ENCODE data around the gene EMILIN1.
"Not testable (repeated sequence)": the region's sequence is repeated elsewhere in the genome, so short reads cannot be mapped to it uniquely, and the experiment has no call there.

The EMILIN1 gene

DNA sequence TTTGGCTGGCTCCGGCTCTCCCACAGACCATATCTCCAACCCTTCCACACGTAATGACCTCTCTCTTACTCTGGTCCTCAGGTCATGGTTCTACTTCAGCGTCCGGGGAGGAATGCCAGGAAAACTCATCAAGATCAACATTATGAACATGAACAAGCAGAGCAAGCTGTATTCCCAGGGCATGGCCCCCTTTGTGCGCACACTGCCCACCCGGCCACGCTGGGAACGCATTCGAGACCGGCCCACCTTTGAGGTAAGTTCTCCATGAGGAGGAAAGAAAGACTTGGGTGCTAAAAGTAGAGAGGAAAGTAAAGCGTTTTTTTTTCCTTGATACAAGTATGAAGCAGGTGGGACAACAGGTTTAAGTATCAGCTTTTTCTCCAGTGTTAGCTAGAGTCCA lies 25.1 kb upstream of the EMILIN1 start:
- no peak for FAIRE-seq
- no peak for DNase-seq (ENCODE audit: extremely low spot score, insufficient read length, low read depth)

DNA sequence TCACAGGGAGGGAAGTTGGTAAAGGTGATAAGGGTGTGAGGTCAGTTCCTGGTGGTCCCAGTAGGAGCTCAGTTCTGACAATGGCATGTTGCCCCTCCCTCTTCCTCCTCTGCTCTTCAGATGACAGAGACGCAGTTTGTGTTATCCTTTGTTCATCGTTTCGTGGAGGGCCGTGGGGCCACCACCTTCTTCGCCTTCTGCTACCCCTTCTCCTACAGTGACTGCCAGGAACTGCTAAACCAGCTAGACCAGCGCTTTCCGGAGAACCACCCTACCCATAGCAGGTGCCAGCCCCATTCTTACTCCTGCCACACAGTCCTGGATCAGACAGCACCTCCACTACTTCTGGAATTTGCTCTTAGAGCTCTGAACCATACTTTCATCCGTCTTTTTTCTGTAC lies 24.6 kb upstream of the EMILIN1 start:
- DNase-seq (ENCODE audit: extremely low spot score, insufficient read length, low read depth): no peak

DNA sequence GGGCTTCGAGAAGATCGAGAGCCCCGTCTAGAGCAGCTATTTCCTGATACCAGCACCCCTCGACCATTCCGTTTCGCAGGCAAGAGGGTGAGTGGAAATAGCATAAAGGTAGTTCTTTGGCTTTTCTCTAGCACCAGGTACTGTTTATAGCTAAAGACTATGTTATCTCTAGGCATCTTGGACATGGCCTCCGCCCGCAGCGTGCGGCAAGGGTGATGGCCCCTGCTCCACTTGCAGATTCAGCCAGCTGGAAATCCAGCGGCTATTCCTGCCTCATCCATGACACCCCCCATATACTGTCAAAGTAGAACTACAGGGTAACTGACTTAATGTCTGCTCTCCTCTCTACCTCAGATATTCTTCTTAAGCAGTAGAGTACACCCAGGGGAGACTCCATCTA lies 23.7 kb upstream of the EMILIN1 start:
- FAIRE-seq (no peak), DNase-seq (ENCODE audit: extremely low spot score, insufficient read length, low read depth) (no peak)

More for the DNA sequence above, 24.6 kb upstream of the EMILIN1 start:
- FAIRE-seq: no peak

DNA sequence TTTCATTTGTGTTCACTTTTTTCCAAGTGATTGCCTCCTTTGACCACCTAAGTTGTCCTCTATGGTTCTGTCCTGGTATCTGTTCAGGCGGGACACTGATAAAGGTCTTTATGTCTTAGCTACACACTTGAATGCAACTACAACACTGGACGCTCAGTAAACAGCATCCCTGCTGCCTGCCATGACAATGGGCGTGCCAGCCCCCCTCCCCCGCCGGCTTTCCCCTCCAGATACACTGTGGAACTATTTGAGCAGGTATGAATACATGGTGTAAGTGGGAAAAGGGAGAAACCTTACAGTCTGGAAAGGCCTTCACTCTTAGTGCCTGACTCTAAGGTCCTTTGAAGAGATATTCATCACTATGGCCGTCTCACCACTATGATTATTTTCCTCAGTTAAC lies 21.2 kb upstream of the EMILIN1 start:
- FAIRE-seq: no peak
- DNase-seq (ENCODE audit: extremely low spot score, insufficient read length, low read depth): no peak

DNA sequence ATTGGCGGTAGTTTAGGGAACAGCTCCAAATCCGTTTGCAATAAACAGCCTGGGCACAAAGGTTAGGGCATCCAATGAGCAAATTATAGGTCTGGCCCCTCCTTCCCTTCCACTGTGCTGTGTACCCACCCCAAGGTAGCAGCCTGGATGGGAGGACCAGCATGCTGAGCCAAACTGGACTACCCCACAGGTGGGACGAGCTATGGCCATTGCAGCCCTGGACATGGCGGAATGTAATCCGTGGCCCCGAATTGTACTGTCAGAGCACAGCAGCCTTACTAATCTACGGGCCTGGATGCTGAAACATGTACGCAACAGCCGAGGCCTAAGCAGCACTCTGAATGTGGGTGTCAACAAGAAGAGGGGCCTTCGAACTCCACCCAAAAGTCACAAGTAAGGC lies 20.2 kb upstream of the EMILIN1 start:
- FAIRE-seq (no peak), DNase-seq (ENCODE audit: extremely low spot score, insufficient read length, low read depth) (no peak)

DNA sequence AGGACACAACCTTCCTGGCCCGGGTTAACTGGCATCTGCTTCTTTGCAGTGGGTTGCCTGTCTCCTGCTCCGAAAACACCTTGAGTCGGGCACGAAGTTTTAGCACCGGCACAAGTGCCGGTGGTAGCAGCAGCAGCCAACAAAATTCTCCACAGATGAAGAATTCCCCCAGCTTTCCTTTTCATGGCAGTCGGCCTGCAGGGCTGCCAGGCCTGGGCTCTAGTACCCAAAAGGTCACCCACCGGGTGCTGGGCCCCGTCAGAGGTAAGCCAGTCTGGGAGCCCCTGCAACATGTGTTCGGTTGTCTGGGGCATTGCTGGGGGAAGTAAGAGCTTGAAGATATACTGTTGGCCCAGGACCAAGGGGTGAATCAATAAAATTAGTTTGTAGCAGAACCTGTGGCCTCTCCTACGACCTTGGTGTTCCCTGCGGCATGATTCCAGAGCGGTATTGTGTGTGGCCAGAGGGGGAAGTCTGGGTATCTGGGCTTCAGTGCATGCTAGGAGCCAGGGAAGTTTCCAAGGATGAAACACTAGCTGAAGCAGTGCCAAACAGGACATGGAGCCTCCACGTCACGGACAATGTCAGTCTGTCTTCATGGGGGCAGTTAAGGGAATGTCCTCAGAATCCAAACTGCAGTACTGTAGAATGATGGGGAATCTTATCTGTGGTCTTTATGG lies 19.1 kb upstream of the EMILIN1 start:
- DNase-seq (ENCODE audit: extremely low spot score, insufficient read length, low read depth): no peak
- FAIRE-seq: no peak

DNA sequence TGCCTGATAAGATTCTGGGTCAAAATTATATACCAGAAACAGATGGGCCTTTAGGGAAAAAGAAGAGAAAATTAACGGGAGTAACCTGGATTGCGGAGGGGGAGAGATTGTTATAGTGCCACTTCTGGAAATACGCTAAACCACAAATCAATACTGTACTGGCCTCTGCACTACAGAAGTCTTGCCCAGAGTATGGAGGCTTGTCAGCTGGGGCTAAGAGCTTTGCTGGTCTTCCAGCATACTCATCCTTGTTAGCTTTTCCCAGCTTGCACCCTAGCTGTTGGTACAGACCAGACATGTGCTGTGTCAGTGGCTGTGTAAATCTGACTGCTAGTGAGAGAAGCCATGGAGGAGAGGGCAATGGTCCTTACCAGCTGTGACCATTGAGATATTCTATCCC lies 18.1 kb upstream of the EMILIN1 start:
- FAIRE-seq: no peak

DNA sequence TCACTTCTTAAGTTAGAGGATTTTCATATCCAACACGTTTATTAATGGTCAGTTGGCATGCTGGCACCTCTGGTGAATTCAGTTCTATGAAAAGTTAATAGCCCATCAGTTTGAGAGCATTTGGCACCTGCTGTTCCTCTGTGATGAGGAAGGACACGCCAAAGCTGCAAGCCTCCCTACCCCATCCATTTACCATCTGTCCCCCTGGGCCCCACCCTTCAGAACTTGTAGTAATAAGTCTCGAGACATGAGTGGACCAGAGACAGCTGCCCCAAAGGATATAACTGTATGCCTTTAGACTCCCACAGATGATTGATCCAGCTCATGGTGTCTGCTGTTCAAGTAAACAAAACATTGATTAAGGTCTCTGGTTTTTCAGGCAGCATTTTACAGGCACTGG lies 13.3 kb upstream of the EMILIN1 start:
- FAIRE-seq (no peak), DNase-seq (ENCODE audit: extremely low spot score, insufficient read length, low read depth) (no peak)

More for the DNA sequence above, 18.1 kb upstream of the EMILIN1 start:
- no peak for DNase-seq (ENCODE audit: extremely low spot score, insufficient read length, low read depth)

DNA sequence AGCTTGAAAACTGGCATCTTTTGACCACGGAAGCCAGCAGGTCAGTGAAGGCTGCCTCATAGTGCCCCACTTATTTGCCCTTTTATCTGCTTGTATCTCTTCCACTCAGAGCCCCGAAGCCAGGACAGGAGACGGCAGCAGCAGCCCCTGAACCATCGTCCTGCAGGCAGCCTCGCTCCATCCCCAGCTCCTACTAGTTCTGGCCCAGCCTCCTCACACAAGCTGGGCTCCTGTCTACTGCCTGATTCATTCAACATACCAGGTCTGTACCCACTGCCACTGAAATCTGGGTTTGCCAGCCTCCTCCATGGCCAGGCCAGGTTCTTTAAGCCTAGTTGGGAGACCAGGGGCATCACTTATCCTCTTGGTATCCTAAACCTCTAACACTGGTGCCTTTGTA lies 11.0 kb upstream of the EMILIN1 start:
- no peak for FAIRE-seq
- DNase-seq (ENCODE audit: extremely low spot score, insufficient read length, low read depth): no peak

DNA sequence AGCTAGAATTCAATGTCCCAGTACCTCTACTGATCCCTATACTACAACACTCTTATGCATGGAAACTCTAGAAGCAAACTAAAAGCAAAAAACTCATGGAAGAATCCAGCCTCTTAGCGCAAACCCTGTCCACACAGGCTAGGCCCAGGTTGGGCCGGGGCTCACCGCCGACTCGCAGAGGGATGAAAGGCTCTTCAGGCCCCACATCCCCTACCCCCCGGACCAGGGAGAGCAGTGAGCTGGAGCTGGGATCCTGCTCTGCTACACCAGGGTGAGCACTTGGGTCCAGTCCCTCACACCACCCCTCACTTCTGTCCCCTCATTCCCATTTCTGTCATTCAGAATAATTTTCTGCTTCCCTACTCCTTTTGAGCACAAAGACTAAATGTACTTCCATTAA lies 9.0 kb upstream of the EMILIN1 start:
- DNase-seq (ENCODE audit: extremely low spot score, insufficient read length, low read depth) (no peak), FAIRE-seq (no peak)

DNA sequence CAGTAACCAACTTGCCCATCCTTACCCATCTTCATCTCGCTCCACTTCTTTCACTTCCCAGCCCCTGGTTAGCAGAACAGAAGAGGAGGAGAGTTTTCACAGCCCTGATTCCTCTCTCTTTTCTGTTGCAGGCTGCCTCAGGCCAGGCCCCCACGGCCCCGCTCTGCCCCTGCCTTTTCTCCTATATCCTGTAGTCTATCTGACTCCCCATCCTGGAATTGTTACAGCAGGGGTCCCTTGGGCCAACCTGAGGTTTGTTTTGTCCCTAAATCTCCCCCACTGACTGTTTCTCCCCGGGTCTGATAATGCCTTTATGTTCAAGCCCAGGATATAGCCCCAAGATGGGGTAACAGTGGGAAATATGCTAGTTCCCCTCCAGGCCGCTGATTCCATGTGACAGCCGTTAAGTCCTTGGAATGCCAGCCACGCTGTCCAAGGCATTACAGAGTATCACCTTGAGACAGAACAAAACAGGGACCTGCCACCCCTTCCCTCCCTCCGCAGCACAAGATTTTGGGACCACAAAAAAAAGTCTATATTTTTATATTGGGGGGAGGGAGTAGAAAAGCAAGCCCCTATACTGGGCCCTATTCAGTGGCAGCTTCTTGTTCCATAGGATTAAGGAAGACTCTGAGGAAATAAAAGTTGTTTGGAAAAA lies 8.3 kb upstream of the EMILIN1 start:
- DNase-seq (ENCODE audit: extremely low spot score, insufficient read length, low read depth) (no peak), FAIRE-seq (no peak)

DNA sequence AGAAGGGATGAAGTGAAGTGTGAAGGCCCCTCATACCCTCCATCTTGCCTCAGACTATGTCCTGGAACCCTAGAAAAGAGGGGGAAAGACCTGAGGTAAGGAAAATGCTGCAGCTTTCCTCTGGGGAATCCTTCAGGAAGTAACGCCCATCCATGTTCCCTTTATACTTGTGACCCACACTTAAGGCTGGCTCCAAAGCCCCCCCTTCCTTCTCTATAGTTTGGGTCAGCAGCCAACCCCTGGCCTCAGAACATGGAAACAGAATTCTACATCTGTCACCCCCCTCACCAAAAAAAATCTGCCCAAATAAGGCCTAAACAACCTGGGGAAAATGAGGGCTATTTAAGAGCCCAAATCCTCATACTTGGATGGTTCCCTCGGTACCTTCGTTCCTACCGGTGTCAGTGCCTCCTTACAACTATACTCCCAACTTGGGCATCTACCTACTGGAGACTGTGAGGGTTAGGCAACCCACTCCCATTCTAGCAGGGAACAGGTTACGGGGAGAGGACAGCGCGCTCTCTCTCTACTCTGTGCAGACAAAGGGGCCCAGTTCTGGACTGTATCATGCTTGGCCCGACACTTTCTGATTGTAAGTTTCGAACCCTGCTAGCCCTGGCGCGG lies 7.7 kb upstream of the EMILIN1 start:
- FAIRE-seq (no peak), DNase-seq (ENCODE audit: extremely low spot score, insufficient read length, low read depth) (no peak)

DNA sequence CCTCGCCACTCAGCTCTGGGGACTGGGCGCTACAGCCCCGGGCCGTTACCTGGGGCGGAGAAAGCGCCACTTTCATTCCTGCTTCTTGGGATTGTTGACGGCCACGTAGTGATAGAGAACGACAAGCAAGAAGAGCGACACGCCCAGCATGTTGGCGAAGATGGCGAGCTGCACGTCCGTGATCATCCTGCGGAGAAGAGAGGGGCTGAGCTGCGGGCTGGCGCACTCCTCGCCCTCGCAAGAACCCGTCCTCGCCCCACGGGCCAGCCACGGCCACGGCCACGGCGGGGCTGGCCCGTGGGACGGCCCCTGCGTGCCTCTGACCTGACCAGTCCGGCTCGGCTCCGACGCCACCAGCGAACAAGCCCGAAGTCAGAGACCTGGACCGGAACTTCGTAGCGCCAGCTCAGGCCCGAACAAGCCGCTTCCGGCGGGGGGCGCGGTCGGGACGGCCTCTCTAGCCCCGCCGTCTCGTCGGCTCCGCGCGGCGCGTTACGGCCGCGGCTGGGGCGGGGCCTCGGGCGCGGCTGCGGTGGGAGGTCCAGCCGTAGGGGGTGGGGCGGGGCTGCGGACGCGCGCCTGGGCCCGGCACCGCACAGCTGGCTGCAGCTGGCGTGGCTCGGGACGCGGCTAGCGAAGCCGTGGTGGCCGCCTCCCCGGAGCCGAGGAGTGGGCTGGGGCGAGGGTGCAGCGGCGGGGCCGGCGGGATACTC lies 7.0 kb upstream of the EMILIN1 start, which contains the start of gene OST4:
Gene OST4 (minus strand): TSS at position 378 of the 713 bp plus-strand sequence.
- DNase-seq (ENCODE audit: extremely low spot score, insufficient read length, low read depth) (peak; percentile 92), FAIRE-seq (peak; percentile 90)

DNA sequence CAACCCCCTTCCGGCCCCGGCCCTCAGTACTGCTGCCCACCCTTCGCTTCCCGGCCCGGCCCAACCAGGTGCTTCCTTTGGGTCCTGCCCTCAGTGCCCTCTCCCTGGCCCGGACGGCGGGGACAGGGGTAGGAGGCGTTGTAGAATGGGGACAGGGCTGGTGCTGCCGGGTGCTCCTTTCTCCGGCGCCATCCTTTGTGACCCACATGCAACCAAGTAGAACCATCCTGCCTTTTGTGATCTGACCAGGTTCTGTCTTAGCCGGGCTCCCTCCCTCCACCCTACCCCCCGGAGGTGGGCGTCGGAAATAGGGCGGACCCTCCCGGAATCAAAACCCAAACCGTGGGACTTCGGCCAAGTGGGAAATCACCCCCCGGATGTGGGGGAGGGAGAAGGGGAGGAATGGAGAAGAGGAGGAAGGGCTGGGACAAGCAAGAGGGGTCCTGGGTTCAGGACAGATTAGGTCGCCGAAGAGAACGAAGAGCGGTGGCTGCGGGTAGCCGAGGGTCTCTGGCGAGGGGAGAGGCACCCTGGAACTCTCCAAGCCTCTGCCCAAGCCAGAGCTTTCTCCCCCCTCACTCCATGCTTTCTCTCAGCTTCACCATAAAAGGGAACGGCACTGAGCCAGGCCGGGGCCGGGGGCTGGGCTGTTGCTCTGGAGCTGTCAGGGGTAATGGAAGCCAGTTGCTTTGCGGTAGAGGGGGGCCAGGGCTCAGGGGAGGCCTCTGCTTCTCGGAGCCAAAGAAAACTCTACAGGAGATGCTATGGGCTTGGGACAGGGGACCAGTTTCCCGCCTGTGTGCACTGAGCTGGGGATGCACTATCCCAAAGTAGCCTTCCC lies 6.2 kb upstream of the EMILIN1 start:
- FAIRE-seq (no peak), DNase-seq (ENCODE audit: extremely low spot score, insufficient read length, low read depth) (no peak)

DNA sequence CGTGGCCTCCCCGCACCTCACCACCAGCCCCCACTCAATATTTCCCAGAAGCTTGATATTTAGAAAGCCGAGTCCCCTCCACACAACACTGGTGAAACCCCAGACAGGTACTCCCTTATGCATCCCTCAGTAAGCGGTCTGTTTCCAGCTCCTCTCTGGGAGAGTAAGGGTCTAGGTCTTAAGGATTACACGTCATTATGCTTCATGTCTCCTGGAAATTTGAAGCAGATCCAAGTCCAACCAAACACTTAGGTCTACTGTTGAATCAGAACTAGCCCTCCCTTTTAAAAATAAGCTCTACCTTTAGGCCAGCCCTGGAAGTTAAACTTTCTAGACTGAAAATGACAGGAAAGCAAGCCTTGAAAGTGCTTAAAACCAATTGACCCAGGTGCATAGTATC lies 5.5 kb upstream of the EMILIN1 start:
- DNase-seq (ENCODE audit: extremely low spot score, insufficient read length, low read depth) (no peak), FAIRE-seq (no peak)

DNA sequence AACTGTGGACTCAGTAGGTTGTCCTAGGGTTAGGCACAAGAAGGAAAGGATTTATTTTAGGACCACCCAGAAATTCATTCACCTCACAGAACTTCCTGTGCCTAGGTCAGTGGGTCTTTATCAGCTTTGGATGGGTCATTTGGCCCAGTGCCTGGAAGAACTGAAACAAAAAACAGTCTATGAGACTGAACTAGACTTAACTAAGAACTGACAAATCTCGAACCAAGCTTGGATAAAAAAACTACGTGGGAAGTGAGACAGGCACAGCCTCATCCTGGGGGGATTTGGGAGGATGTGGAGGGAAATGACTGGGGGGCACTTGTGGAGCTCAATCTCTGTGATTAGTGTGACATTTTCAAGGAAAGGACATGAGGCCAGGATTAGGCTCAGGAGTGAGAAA lies 4.6 kb upstream of the EMILIN1 start:
- FAIRE-seq: no peak
- no peak for DNase-seq (ENCODE audit: extremely low spot score, insufficient read length, low read depth)

DNA sequence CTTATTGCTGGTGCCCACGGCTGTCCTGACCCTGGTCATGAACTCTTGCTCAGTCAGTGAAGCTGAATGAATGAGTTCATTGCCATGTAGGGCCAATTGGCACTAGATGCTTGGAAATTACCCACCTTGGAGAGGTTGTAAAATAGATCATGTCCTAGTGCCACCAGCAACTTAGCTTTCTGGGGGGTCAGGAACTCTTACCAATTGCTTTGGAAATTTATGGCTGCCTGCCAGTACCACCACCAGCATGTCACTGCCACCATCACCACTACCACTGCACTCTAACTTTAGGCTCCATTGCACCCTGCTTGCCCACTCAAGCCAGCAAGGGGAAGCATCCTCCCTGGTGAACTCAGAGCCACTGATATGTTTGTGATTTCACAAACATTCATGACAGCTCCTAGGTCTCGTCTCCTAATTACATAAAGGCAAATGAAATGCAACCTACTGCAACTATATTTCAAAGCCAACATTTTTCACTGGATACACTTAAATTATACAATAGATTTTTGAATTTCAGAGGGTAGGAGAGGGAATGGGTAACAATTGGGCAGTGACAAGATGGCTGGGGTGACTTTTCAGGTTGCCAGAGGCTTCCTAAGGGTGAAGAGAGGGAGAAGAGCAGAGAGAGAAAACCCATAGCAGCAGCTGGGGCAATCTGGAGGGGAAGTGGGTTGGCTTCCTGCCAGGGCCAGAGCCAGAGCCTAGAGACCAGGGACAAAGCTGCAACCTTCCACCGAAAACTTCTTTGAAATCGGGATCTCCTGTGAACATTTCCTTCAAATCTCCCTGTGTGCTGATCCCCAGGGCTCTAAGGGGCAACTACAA lies 3.5 kb upstream of the EMILIN1 start:
- DNase-seq (ENCODE audit: extremely low spot score, insufficient read length, low read depth) (no peak), FAIRE-seq (peak; percentile 80)

DNA sequence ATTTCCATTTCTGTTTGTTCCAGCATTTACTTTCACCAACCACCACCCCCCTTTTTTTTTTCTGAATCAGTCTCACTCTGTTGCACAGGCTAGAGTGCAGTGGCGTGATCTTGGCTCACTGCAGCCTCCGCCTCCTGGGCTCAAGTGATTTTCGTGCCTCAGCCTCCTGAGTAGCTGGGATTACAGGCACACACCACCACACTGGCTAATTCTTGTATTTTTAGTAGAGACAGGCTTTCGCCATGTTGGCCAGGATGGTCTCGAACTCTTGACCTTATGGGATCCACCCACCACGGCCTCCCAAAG lies 2.9 kb upstream of the EMILIN1 start:
- DNase-seq (ENCODE audit: extremely low spot score, insufficient read length, low read depth); FAIRE-seq: not testable (repeated sequence)

DNA sequence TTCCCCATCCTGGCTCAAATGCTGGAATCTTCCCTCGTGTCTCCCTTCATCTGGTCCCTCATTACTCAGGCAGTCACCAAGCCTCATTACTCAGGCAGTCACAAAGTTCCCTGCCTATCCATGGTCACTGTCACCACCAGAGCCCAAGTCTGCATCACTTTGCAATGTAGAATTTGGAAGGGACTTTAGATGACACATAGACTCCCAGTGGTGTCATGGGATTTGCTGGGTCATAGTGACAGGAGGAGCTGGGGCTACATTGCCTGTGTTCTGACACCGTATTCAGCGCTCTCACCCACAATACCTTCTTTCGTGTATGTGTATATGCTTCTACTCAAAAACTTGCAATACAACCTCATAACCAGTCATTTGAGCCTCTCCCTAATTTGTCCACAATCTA lies 2.1 kb upstream of the EMILIN1 start:
- no peak for DNase-seq (ENCODE audit: extremely low spot score, insufficient read length, low read depth)
- FAIRE-seq: no peak

Data from GM18507 (cell line).